ENCODE data around the gene CLDN7. TPM values are rescaled to one million over a fixed set of nuclear protein-coding genes. Genes with fewer than 3 reads are reported as not detected.
A peak's percentile ranks its signal among the peaks of the same experiment; 100 is the strongest.

The CLDN7 gene
- total RNA-seq, 1 experiment from 2014 or later = 286 TPM

DNA sequence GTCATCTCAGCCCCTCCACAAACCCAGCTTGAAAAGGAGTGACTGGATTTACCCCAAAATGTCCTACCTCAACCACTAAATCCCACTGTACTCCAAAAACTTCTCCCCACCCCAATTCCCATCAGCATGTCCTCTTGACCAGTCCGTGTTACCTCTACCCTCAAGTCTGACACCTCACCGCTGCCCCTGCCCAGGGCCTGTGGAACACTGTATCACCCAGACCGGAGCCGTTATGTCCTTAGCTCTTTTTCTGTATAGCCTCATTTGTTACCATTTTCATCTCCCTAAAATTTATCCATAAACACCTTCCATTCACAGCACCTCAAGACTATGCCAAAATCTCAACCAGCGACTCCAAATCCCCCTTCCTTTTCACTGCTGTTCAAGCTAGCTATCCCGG is 25.5 kb downstream of the CLDN7 start:
- intact Hi-C loops (cut with micrococcal nuclease) = no loop called here
- RAD21 ChIA-PET (ENCODE audit: low non-redundant PET in 1 of 2, low total read pairs in 2 of 2, uncharacterized antibody in 2 of 2, unreplicated experiment in 2 of 2) = interaction anchor here in 1 of 2 experiments (1.1 kb wide), 1 partner anchor 16 kb away, joined by 3 read pairs; no protein-coding TSS in a partner anchor
- peaks cover 44 to 67% of the 10 kb centered on the region in 2 experiments for H3K4me1 ChIP-seq (ENCODE audit: control insufficient read depth in 1 of 2, insufficient read depth in 2 of 2, low read length in 2 of 2)

More for the DNA sequence above, 25.5 kb downstream of the CLDN7 start:
- no peak for DNase-seq (ENCODE audit: low read depth, low spot score)
- Histone ChIP-seq H2AFZ (ENCODE audit: low read depth, low read length, poor library complexity, severe bottlenecking) (no peak overlapping the region), H3K9me3 (ENCODE audit: control insufficient read depth in 1 of 2, insufficient read depth in 1 of 2, low read depth in 1 of 2, low read length in 2 of 2) (no peaks in the 10 kb centered on the region), H3K4me2 (ENCODE audit: low read length) (peak overlapping the region; percentile 82), H3K79me2 (ENCODE audit: insufficient read depth, low read length) (peaks cover 80% of the 10 kb centered on the region), H3K36me3 (ENCODE audit: control insufficient read depth in 1 of 2, insufficient read depth in 2 of 2, low read length in 2 of 2) (peaks cover 24 to 32% of the 10 kb centered on the region in 2 experiments), H3K27ac (ENCODE audit: low read depth, low read length) (peak overlapping the region; percentile 92), H3K4me3 (replicated peaks in 1 of 2; ENCODE audit: low read depth in 1 of 2, low read length in 2 of 2) (0 out of 4 replicates have a peak overlapping the region, but pooled peaks of 1 of the 2 experiments have one; percentile 97), H4K20me1 (ENCODE audit: insufficient read depth) (peaks cover 4% of the 10 kb centered on the region; the same call in 1 of the 2 replicates), H3K9me2 (ENCODE audit: insufficient read depth) (no peaks in the 10 kb centered on the region), H3K9ac (ENCODE audit: low read length) (peak overlapping the region; percentile 100), H3K27me3 (ENCODE audit: insufficient read depth, low read length) (no peaks in the 10 kb centered on the region)
- ATAC-seq = no peak
- CTCF ChIA-PET = interaction anchor here (1.8 kb wide), 1 partner anchor 16 kb away, joined by 5 read pairs; no protein-coding TSS in a partner anchor
- TF ChIP-seq RAD21 (IDR thresholded peaks at IDR 0.05; ENCODE audit: low read depth) (no peak), TCF7L2 (IDR thresholded peaks at IDR 0.05; ENCODE audit: borderline replicate concordance, extremely low read depth, insufficient read depth, insufficient read length) (no peak), POLR2A (IDR thresholded peaks at IDR 0.05; ENCODE audit: borderline replicate concordance, extremely low read depth, insufficient read depth, insufficient read length) (no peak), YY1 (IDR thresholded peaks at IDR 0.05; ENCODE audit: extremely low read depth, insufficient replicate concordance, low read depth, low read length) (no peak), EZH2 (IDR thresholded peaks at IDR 0.05) (no peak), SIN3A (IDR thresholded peaks at IDR 0.05; ENCODE audit: low read depth) (no peak), FOSL1 (IDR thresholded peaks at IDR 0.05; ENCODE audit: low read depth) (no peak), ELF1 (IDR thresholded peaks at IDR 0.05; ENCODE audit: borderline replicate concordance, low read depth) (no peak), SRF (IDR thresholded peaks at IDR 0.05; ENCODE audit: low read depth) (no peak), EGR1 (IDR thresholded peaks at IDR 0.05; ENCODE audit: low read depth) (no peak), POLR2AphosphoS5 (IDR thresholded peaks at IDR 0.05; ENCODE audit: low read depth, low read length) (no peak), SP1 (IDR thresholded peaks at IDR 0.05; ENCODE audit: low read depth) (no peak), EZH2phosphoT487 (IDR thresholded peaks at IDR 0.05; ENCODE audit: borderline replicate concordance) (no peak)
- TF ChIP-seq, protein P1, sequence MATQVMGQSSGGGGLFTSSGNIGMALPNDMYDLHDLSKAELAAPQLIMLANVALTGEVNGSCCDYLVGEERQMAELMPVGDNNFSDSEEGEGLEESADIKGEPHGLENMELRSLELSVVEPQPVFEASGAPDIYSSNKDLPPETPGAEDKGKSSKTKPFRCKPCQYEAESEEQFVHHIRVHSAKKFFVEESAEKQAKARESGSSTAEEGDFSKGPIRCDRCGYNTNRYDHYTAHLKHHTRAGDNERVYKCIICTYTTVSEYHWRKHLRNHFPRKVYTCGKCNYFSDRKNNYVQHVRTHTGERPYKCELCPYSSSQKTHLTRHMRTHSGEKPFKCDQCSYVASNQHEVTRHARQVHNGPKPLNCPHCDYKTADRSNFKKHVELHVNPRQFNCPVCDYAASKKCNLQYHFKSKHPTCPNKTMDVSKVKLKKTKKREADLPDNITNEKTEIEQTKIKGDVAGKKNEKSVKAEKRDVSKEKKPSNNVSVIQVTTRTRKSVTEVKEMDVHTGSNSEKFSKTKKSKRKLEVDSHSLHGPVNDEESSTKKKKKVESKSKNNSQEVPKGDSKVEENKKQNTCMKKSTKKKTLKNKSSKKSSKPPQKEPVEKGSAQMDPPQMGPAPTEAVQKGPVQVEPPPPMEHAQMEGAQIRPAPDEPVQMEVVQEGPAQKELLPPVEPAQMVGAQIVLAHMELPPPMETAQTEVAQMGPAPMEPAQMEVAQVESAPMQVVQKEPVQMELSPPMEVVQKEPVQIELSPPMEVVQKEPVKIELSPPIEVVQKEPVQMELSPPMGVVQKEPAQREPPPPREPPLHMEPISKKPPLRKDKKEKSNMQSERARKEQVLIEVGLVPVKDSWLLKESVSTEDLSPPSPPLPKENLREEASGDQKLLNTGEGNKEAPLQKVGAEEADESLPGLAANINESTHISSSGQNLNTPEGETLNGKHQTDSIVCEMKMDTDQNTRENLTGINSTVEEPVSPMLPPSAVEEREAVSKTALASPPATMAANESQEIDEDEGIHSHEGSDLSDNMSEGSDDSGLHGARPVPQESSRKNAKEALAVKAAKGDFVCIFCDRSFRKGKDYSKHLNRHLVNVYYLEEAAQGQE (IDR thresholded peaks at IDR 0.05; ENCODE audit: low read depth) = no peak
- TF ChIP-seq, protein P2, sequence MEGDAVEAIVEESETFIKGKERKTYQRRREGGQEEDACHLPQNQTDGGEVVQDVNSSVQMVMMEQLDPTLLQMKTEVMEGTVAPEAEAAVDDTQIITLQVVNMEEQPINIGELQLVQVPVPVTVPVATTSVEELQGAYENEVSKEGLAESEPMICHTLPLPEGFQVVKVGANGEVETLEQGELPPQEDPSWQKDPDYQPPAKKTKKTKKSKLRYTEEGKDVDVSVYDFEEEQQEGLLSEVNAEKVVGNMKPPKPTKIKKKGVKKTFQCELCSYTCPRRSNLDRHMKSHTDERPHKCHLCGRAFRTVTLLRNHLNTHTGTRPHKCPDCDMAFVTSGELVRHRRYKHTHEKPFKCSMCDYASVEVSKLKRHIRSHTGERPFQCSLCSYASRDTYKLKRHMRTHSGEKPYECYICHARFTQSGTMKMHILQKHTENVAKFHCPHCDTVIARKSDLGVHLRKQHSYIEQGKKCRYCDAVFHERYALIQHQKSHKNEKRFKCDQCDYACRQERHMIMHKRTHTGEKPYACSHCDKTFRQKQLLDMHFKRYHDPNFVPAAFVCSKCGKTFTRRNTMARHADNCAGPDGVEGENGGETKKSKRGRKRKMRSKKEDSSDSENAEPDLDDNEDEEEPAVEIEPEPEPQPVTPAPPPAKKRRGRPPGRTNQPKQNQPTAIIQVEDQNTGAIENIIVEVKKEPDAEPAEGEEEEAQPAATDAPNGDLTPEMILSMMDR (IDR thresholded peaks at IDR 0.05 in 2 of 3, conservative IDR thresholded peaks at IDR 0.05 in 1 of 3; ENCODE audit: borderline replicate concordance in 1 of 3, insufficient read depth in 1 of 3, low read depth in 2 of 3, low read length in 2 of 3) = no peak
- TF ChIP-seq, protein P3, sequence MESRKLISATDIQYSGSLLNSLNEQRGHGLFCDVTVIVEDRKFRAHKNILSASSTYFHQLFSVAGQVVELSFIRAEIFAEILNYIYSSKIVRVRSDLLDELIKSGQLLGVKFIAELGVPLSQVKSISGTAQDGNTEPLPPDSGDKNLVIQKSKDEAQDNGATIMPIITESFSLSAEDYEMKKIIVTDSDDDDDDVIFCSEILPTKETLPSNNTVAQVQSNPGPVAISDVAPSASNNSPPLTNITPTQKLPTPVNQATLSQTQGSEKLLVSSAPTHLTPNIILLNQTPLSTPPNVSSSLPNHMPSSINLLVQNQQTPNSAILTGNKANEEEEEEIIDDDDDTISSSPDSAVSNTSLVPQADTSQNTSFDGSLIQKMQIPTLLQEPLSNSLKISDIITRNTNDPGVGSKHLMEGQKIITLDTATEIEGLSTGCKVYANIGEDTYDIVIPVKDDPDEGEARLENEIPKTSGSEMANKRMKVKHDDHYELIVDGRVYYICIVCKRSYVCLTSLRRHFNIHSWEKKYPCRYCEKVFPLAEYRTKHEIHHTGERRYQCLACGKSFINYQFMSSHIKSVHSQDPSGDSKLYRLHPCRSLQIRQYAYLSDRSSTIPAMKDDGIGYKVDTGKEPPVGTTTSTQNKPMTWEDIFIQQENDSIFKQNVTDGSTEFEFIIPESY (IDR thresholded peaks at IDR 0.05; ENCODE audit: extremely low read depth, insufficient replicate concordance, low read length) = no peak
- no TSS peak for BruUV-seq (replicated peaks)
- POLR2A ChIA-PET = interaction anchor here (0.7 to 2.6 kb wide), 3 partner anchors 17 to 72 kb away, joined by 3 to 19 read pairs (median 7); partner anchors contain the start of genes ACADVL and DLG4

All from HCT116 (cell line).